IMR-90 (cell line): ENCODE data around the gene XCL1. TPM values are rescaled to one million over a fixed set of nuclear protein-coding genes. Genes with fewer than 3 reads are reported as not detected.

ENCODE experiments used
- ATAC-seq: fragments of 200-7000 bp; cut with Tn5 transposase; 2 replicates; pipeline ENCODE4 v1.9.1; 2020; ENCODE audit warnings: low read depth, mild to moderate bottlenecking, moderate library complexity
- BruUV-seq: library from RNA; stranded (reverse); fragments of 400-500 nt; replicated peaks from 2 replicates; lab custom pipeline; 2021; lab: Mats Ljungman, UMichigan
- CTCF ChIA-PET: fragments of 300-600 bp; formaldehyde crosslinking; extraction: SDS; loops from one replicate; lab custom pipeline; 2021; ENCODE audit warnings: antibody characterized with exemption; lab: Yijun Ruan, JAX
- POLR2A ChIA-PET: fragments of 300-600 bp; sonication (Branson Sonifier 250); formaldehyde crosslinking; loops from one replicate; lab custom pipeline; 2022; ENCODE audit warnings: antibody characterized with exemption; ENCODE audit not compliant: unreplicated experiment; lab: Charles Lee
- DNase-seq: peaks from one replicate; pipeline ENCODE4 v3.0.0; 2013
- H2AFZ ChIP-seq: replicated peaks from 2 replicates; pipeline ENCODE3; 2013; ENCODE audit warnings: low read length, mild to moderate bottlenecking; ENCODE audit not compliant: poor library complexity
- H2AK5ac ChIP-seq: 2 replicates; pipeline ENCODE4 v1.6.1; 2013; ENCODE audit warnings: low read depth, low read length, inconsistent platforms
- H2AK9ac ChIP-seq: replicated peaks from 2 replicates; pipeline ENCODE3; 2013; ENCODE audit warnings: mild to moderate bottlenecking, low read depth, low read length, moderate library complexity; ENCODE audit not compliant: poor library complexity
- H2BK120ac ChIP-seq: 2 replicates; pipeline ENCODE4 v1.6.1; 2013; ENCODE audit warnings: low read depth, low read length, inconsistent platforms
- H2BK15ac ChIP-seq: 3 replicates; pipeline ENCODE4 v1.6.1; 2013; ENCODE audit warnings: low read depth, low read length, inconsistent platforms
- H2BK20ac ChIP-seq: 2 replicates; pipeline ENCODE4 v1.6.1; 2013; ENCODE audit warnings: low read depth, mild to moderate bottlenecking, inconsistent platforms, low read length, moderate library complexity
- H2BK5ac ChIP-seq: 2 replicates; pipeline ENCODE4 v1.6.1; 2013; ENCODE audit warnings: mild to moderate bottlenecking, low read depth, low read length, inconsistent platforms; ENCODE audit not compliant: poor library complexity, severe bottlenecking
- H3K14ac ChIP-seq: replicated peaks from 2 replicates; pipeline ENCODE4 v1.6.1; 2013; ENCODE audit warnings: low read depth, low read length, inconsistent platforms
- H3K18ac ChIP-seq: 2 replicates; pipeline ENCODE4 v1.6.1; 2013; ENCODE audit warnings: low read depth, low read length, control low read depth
- H3K23ac ChIP-seq: 2 replicates; pipeline ENCODE4 v1.6.1; 2013; ENCODE audit warnings: low read depth, low read length, inconsistent platforms
- H3K27ac ChIP-seq: 2 replicates; pipeline ENCODE4 v1.5.1; 2013; ENCODE audit warnings: mild to moderate bottlenecking, control low read depth, low read length; ENCODE audit not compliant: insufficient read depth
- H3K27me3 ChIP-seq: 2 replicates; pipeline ENCODE4 v1.6.1; 2013; ENCODE audit warnings: low read length; ENCODE audit not compliant: control insufficient read depth, insufficient read depth
- H3K36me3 ChIP-seq: 2 replicates; pipeline ENCODE4 v1.6.1; 2013; ENCODE audit warnings: low read length, mixed read lengths; ENCODE audit not compliant: control insufficient read depth, insufficient read depth
- H3K4ac ChIP-seq: 2 replicates; pipeline ENCODE4 v1.6.1; 2013; ENCODE audit warnings: low read depth, low read length, inconsistent platforms
- H3K4me1 ChIP-seq: 2 replicates; pipeline ENCODE4 v1.6.1; 2013; ENCODE audit warnings: low read length, mixed read lengths; ENCODE audit not compliant: control insufficient read depth, insufficient read depth
- H3K4me2 ChIP-seq: 2 replicates; pipeline ENCODE4 v1.6.1; 2013; ENCODE audit warnings: low read depth, mild to moderate bottlenecking, control low read depth, low read length, moderate library complexity
- H3K4me3 ChIP-seq: 2 replicates; pipeline ENCODE4 v1.5.1; 2013; ENCODE audit warnings: low read depth, mild to moderate bottlenecking, control low read depth, low read length, moderate library complexity; ENCODE audit not compliant: insufficient read depth
- H3K56ac ChIP-seq: 2 replicates; pipeline ENCODE4 v1.6.1; 2013; ENCODE audit warnings: low read length, inconsistent platforms; ENCODE audit not compliant: insufficient read depth; ENCODE audit errors: extremely low read depth
- H3K79me1 ChIP-seq, 2 experiments: 2 replicates each; pipeline ENCODE4 v1.6.1; 2013; ENCODE audit warnings: low read length in 2 of 2, inconsistent platforms in 1 of 2, low read depth in 1 of 2
- H3K9ac ChIP-seq: 2 replicates; pipeline ENCODE4 v1.6.1; 2013; ENCODE audit warnings: low read depth, low read length, control low read depth
- H3K9me1 ChIP-seq: 2 replicates; pipeline ENCODE4 v1.6.1; 2013; ENCODE audit warnings: low read length, inconsistent platforms; ENCODE audit not compliant: insufficient read depth
- H3K9me3 ChIP-seq: 2 replicates; pipeline ENCODE4 v1.6.1; 2013; ENCODE audit warnings: low read length; ENCODE audit not compliant: control insufficient read depth, insufficient read depth
- H4K20me1 ChIP-seq: 2 replicates; pipeline ENCODE4 v1.6.1; 2013; ENCODE audit warnings: low read length, inconsistent platforms; ENCODE audit not compliant: insufficient read depth
- H4K5ac ChIP-seq: 2 replicates; pipeline ENCODE4 v1.6.1; 2013; ENCODE audit warnings: mild to moderate bottlenecking, low read depth, low read length, control low read depth
- H4K8ac ChIP-seq, 2 experiments: 2 replicates each; pipeline ENCODE4 v1.6.1; 2013; ENCODE audit warnings: low read depth in 2 of 2, low read length in 2 of 2, control low read depth in 1 of 2, inconsistent platforms in 1 of 2
- H4K91ac ChIP-seq: 2 replicates; pipeline ENCODE4 v1.6.1; 2013; ENCODE audit warnings: low read depth, low read length, inconsistent platforms; ENCODE audit not compliant: insufficient read depth
- BHLHE40 ChIP-seq: fragments of 150-350 bp; IDR thresholded peaks from 2 replicates; pipeline ENCODE4 v1.6.1; 2016; ENCODE audit warnings: mild to moderate bottlenecking, low read depth, low read length
- CEBPB ChIP-seq: IDR thresholded peaks from 2 replicates; pipeline ENCODE4 v1.6.1; 2012; ENCODE audit warnings: low read depth, low read length, improper control_type of control experiment
- CHD1 ChIP-seq: IDR thresholded peaks from 2 replicates; pipeline ENCODE4 v1.6.1; 2012; ENCODE audit warnings: low read depth, low read length, improper control_type of control experiment
- FOS ChIP-seq: fragments of 150-350 bp; IDR thresholded peaks from 2 replicates; pipeline ENCODE4 v1.6.1; 2016; ENCODE audit warnings: low read depth, low read length
- MAZ ChIP-seq: IDR thresholded peaks from 2 replicates; pipeline ENCODE4 v1.6.1; 2012; ENCODE audit warnings: low read depth, mild to moderate bottlenecking, low read length, improper control_type of control experiment, moderate library complexity, borderline replicate concordance
- MXI1 ChIP-seq: IDR thresholded peaks from 2 replicates; pipeline ENCODE4 v1.6.1; 2012; ENCODE audit warnings: low read depth, mild to moderate bottlenecking, low read length, moderate library complexity, borderline replicate concordance
- NFE2L2 ChIP-seq: fragments of 150-350 bp; IDR thresholded peaks from 2 replicates; pipeline ENCODE4 v1.6.1; 2016; ENCODE audit warnings: low read depth, mild to moderate bottlenecking, low read length
- POLR2A ChIP-seq: IDR thresholded peaks from 2 replicates; pipeline ENCODE4 v1.6.1; 2012; ENCODE audit warnings: mild to moderate bottlenecking, low read depth, low read length
- RAD21 ChIP-seq: IDR thresholded peaks from 2 replicates; pipeline ENCODE4 v1.6.1; 2012; ENCODE audit warnings: low read length, improper control_type of control experiment
- RCOR1 ChIP-seq: IDR thresholded peaks from 2 replicates; pipeline ENCODE4 v1.6.1; 2012; ENCODE audit warnings: mild to moderate bottlenecking, low read length, improper control_type of control experiment; ENCODE audit not compliant: insufficient replicate concordance
- RFX5 ChIP-seq: IDR thresholded peaks from 2 replicates; pipeline ENCODE4 v1.8.0; 2012; ENCODE audit warnings: low read depth, mild to moderate bottlenecking, low read length, moderate library complexity
- WGBS, 2 experiments: methylation state at CpG; one replicate each; pipeline versions ENCODE4 v1.1.5 to v1.1.7; 2013; ENCODE audit warnings: missing lambda C conversion rate in 2 of 2; ENCODE audit not compliant: insufficient read length in 1 of 2; ENCODE audit errors: extremely low coverage in 2 of 2; 5-methylcytosine and 5-hydroxymethylcytosine counted together
- dilution Hi-C: fragments of 300-500 bp; cut with HindIII; formaldehyde crosslinking; loops from one replicate; pipeline ENCODE4 v1.14.3; 2018; ENCODE audit warnings: low sequenced_read_pairs; ENCODE audit not compliant: unreplicated experiment
- in situ Hi-C: fragments of 300-500 bp; cut with MboI; formaldehyde crosslinking; loops from 3 replicates; pipeline ENCODE4 v1.14.3; 2019; ENCODE audit warnings: low sequenced_read_pairs, inconsistent platforms, mixed read lengths
- intact Hi-C: fragments of 100-400 bp; cut with micrococcal nuclease; formaldehyde crosslinking; loops from 2 replicates; pipeline ENCODE4 v1.10.0; 2022
- polyA plus RNA-seq, 3 experiments: library from polyadenylated mRNA; depleted of rRNA; stranded (reverse); fragments of >200 nt; gene quantifications; 2 replicates each; pipeline ENCODE4 v1.2.3, GENCODE V29; 2012; ENCODE audit warnings: low replicate concordance in 1 of 3
- total RNA-seq: library from RNA; depleted of rRNA; stranded (reverse); fragments of >200 nt; gene quantifications from 2 replicates; pipeline ENCODE4 v1.2.3, GENCODE V29; 2012
- TF ChIP-seq, protein P1 (sequence below): fragments of 150-350 bp; IDR thresholded peaks from 2 replicates; pipeline ENCODE4 v1.6.1; 2017; ENCODE audit warnings: mild to moderate bottlenecking, antibody characterized with exemption, low read length, low read depth
- TF ChIP-seq, protein P2 (sequence below): conservative IDR thresholded peaks from 2 replicates; pipeline ENCODE4 v1.5.1; 2012; ENCODE audit warnings: mild to moderate bottlenecking, low read depth, low read length, improper control_type of control experiment

Gene XCL1
- total and polyA plus RNA-seq, 2 of the 4 experiments (the other 2 are of a cell fraction) = not detected

DNA sequence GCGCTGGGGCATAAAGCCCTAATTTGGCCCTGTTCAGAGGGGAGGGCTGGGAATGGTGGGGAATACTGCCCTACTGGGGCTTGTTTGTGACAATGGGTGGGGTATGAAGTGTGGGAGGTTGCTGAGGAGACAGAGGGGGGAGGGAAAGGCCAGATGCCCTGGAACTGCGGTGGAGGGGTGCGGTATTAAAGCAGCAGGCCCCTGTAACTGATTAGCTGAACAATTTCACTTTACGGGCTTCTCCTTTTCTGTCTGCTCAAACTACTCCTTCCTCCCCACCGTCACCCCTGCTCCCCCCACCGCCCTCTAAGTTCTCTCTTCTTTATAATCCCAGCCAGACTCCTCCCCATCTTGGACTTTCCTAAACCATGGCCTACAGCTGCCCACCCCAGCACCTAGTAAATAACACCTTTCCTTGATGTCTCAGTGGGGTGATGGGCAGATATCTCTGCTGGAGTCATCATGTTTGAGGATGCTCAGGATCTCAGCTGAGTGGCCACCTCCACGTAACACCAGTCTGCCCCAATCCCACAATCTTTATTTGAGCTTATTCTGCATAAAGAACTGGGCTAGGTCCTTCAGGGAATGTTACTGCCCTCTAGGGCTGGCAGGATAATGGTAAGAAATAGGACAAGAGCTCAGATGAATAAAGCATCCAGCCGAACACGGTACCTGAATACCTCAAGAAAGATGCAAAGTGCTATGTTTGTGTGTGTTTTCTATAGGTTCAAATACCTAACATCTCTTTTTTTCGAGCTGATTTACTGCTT lies 33.5 kb downstream of the XCL1 start (continued):
- no peak for TF ChIP-seq RFX5

DNA sequence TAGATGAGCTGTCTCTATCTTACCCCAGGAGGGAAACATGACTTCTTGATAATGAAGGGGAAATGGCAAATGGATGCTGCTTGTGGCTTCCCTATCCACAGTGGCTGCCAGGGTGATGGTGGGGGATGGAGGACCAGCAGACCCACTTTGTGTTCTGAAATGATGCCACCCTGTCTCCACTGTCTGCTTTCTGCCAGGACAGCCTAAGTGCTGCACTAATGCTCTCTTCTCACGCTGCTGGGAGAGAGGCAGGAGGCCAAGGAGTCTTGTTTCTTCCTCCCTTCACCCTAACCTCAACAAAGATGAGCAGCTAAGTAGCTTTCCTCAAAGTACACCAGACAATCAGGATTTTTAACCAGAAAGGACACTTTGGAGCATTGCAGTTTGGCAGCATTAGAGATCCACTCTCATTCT lies 36.6 kb downstream of the XCL1 start:
- intact Hi-C loops (no loop called here), dilution Hi-C loops (no loop called here), in situ Hi-C loops (no loop called here)
- no peaks in the 10 kb centered on the region for H3K4me1 ChIP-seq
- H2BK15ac ChIP-seq = no peak overlapping the region
- no peak overlapping the region for H4K91ac ChIP-seq
- BruUV-seq = no TSS peak
- H3K9ac ChIP-seq = no peak overlapping the region
- no peak overlapping the region for H2BK5ac ChIP-seq
- POLR2A ChIA-PET = no interaction called here
- no peak for DNase-seq
- H3K27ac ChIP-seq = no peak overlapping the region
- H3K4me2 ChIP-seq = no peak overlapping the region
- H2AFZ ChIP-seq = no peak overlapping the region
- H2AK5ac ChIP-seq = no peak overlapping the region
- H4K20me1 ChIP-seq = no peaks in the 10 kb centered on the region
- no peak overlapping the region for H2BK20ac ChIP-seq
- no peak for ATAC-seq
- H3K4me3 ChIP-seq = no peak overlapping the region
- no peak overlapping the region for H4K5ac ChIP-seq
- no peak overlapping the region for H3K23ac ChIP-seq
- no peak overlapping the region for H3K4ac ChIP-seq
- no peaks in the 10 kb centered on the region for H3K9me3 ChIP-seq
- H2BK120ac ChIP-seq = no peak overlapping the region
- no peak overlapping the region for H3K14ac ChIP-seq
- H2AK9ac ChIP-seq = no peak overlapping the region
- WGBS, 2 experiments = no CpG with 5 or more reads among the region's 1 CpG
- no peak overlapping the region for H3K56ac ChIP-seq
- no peak overlapping the region for H4K8ac ChIP-seq
- no peak overlapping the region for H3K18ac ChIP-seq
- no peaks in the 10 kb centered on the region; the same call in 1 of the 2 replicates for H3K27me3 ChIP-seq
- TF ChIP-seq POLR2A (no peak), RAD21 (no peak), NFE2L2 (no peak), RCOR1 (no peak), BHLHE40 (no peak), MXI1 (no peak), CHD1 (no peak), FOS (no peak), CEBPB (no peak), MAZ (no peak)
- TF ChIP-seq, protein P1, sequence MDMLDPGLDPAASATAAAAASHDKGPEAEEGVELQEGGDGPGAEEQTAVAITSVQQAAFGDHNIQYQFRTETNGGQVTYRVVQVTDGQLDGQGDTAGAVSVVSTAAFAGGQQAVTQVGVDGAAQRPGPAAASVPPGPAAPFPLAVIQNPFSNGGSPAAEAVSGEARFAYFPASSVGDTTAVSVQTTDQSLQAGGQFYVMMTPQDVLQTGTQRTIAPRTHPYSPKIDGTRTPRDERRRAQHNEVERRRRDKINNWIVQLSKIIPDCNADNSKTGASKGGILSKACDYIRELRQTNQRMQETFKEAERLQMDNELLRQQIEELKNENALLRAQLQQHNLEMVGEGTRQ = no peak
- TF ChIP-seq, protein P2, sequence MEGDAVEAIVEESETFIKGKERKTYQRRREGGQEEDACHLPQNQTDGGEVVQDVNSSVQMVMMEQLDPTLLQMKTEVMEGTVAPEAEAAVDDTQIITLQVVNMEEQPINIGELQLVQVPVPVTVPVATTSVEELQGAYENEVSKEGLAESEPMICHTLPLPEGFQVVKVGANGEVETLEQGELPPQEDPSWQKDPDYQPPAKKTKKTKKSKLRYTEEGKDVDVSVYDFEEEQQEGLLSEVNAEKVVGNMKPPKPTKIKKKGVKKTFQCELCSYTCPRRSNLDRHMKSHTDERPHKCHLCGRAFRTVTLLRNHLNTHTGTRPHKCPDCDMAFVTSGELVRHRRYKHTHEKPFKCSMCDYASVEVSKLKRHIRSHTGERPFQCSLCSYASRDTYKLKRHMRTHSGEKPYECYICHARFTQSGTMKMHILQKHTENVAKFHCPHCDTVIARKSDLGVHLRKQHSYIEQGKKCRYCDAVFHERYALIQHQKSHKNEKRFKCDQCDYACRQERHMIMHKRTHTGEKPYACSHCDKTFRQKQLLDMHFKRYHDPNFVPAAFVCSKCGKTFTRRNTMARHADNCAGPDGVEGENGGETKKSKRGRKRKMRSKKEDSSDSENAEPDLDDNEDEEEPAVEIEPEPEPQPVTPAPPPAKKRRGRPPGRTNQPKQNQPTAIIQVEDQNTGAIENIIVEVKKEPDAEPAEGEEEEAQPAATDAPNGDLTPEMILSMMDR = no peak
- H3K9me1 ChIP-seq = no peaks in the 10 kb centered on the region
- CTCF ChIA-PET = interaction anchor here (0.7 to 1.2 kb wide), 2 partner anchors 9 to 10 kb away, joined by 3 read pairs; no protein-coding TSS in a partner anchor
- no peaks in the 10 kb centered on the region for H3K36me3 ChIP-seq
- no peaks in the 10 kb centered on the region for H3K79me1 ChIP-seq
